Prostate gland (tissue), 2 donors: ENCODE results near the gene ORMDL2.

ENCODE experiments used
- POLR2A ChIP-seq: fragments of 450-650 bp; IDR thresholded peaks from one replicate; pipeline ENCODE4 v1.6.1; 2016; ENCODE audit warnings: antibody characterized with exemption, mild to moderate bottlenecking
- POLR2AphosphoS5 ChIP-seq: sonication (generic); formaldehyde crosslinking; IDR thresholded peaks from one replicate; pipeline ENCODE4 v1.6.1; 2017; ENCODE audit warnings: antibody characterized with exemption
- TF ChIP-seq, protein P1 (sequence below), 4 experiments: fragments of 200-600 bp in 2 of 4; fragments of 450-650 bp in 2 of 4; sonication (generic) in 2 of 4; IDR thresholded peaks; 1 replicate in 3 of 4; 2 replicates in 1 of 4; pipeline ENCODE4 v1.5.1; 2016 to 2019; ENCODE audit warnings: antibody characterized with exemption in 4 of 4, mild to moderate bottlenecking in 2 of 4, moderate library complexity in 2 of 4

DNA sequence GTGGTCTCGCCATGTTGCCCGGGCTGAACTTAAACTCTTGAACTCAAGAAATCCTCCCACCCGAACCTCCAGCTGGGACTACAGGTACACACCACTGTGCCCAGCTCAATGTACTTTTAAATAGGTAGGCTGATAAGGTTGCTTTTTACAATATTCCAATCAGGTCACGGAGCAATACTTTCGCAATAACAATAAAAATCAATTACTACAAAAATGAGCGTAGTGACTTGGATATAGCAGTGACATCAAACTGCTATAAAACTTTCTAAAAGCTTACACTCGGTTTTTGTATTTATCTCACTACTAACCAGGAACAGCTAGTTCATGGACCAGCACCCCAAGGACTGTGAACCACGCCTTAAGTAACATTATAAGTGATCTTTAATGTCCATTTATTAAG, 10.9 kb upstream of the ORMDL2 start:
- TF ChIP-seq, protein P1, sequence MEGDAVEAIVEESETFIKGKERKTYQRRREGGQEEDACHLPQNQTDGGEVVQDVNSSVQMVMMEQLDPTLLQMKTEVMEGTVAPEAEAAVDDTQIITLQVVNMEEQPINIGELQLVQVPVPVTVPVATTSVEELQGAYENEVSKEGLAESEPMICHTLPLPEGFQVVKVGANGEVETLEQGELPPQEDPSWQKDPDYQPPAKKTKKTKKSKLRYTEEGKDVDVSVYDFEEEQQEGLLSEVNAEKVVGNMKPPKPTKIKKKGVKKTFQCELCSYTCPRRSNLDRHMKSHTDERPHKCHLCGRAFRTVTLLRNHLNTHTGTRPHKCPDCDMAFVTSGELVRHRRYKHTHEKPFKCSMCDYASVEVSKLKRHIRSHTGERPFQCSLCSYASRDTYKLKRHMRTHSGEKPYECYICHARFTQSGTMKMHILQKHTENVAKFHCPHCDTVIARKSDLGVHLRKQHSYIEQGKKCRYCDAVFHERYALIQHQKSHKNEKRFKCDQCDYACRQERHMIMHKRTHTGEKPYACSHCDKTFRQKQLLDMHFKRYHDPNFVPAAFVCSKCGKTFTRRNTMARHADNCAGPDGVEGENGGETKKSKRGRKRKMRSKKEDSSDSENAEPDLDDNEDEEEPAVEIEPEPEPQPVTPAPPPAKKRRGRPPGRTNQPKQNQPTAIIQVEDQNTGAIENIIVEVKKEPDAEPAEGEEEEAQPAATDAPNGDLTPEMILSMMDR (IDR thresholded peaks at IDR 0.05): no peak
- no peak for TF ChIP-seq POLR2AphosphoS5
- no peak for TF ChIP-seq POLR2A
